ENCODE results near the gene OR51V1.

Gene OR51V1

GRCh38 chr11:5198285-5198684 lies 2.2 kb downstream of the OR51V1 start:
- H3K4me3 ChIP-seq (ENCODE audit: low read depth, low read length): no peak overlapping the region
- TF ChIP-seq CTCF (IDR thresholded peaks at IDR 0.05; ENCODE audit: low read depth, low read length): no peak

- no peak for TF ChIP-seq CTCF (IDR thresholded peaks at IDR 0.05; ENCODE audit: low read depth, low read length)
- H3K4me3 ChIP-seq (ENCODE audit: low read depth, low read length): no peak overlapping the region
Observed at GRCh38 chr11:5197536-5197935, 2.9 kb downstream of the OR51V1 start.

GRCh38 chr11:5196731-5197130 lies 3.8 kb downstream of the OR51V1 start:
- no peak for TF ChIP-seq CTCF (IDR thresholded peaks at IDR 0.05; ENCODE audit: low read depth, low read length)
- H3K4me3 ChIP-seq (ENCODE audit: low read depth, low read length): no peak overlapping the region

- TF ChIP-seq CTCF (IDR thresholded peaks at IDR 0.05; ENCODE audit: low read depth, low read length): no peak
Observed at GRCh38 chr11:5196067-5196466, 4.4 kb downstream of the OR51V1 start.

GRCh38 chr11:5192738-5193137 lies 7.7 kb downstream of the OR51V1 start:
- no peak for TF ChIP-seq CTCF (IDR thresholded peaks at IDR 0.05; ENCODE audit: low read depth, low read length)
- no peak overlapping the region for H3K4me3 ChIP-seq (ENCODE audit: low read depth, low read length)

More at GRCh38 chr11:5196067-5196466, 4.4 kb downstream of the OR51V1 start:
- H3K4me3 ChIP-seq (ENCODE audit: low read depth, low read length): no peak overlapping the region

GRCh38 chr11:5188201-5188600 lies 12.3 kb downstream of the OR51V1 start:
- TF ChIP-seq CTCF (IDR thresholded peaks at IDR 0.05; ENCODE audit: low read depth, low read length): no peak
- no peak overlapping the region for H3K4me3 ChIP-seq (ENCODE audit: low read depth, low read length)

GRCh38 chr11:5178046-5178837 lies 22.2 kb downstream of the OR51V1 start:
- TF ChIP-seq CTCF (IDR thresholded peaks at IDR 0.05; ENCODE audit: low read depth, low read length): no peak
- no peak overlapping the region for H3K4me3 ChIP-seq (ENCODE audit: low read depth, low read length)

Measured in WI38 (cell line).